RWPE2 (cell line): Measurements from ENCODE around the gene TRAP1.
"Not testable (repeated sequence)": the region's sequence is repeated elsewhere in the genome, so short reads cannot be mapped to it uniquely, and the experiment has no call there.

Experiments used
- ATAC-seq: fragments of 200-7000 bp; cut with Tn5 transposase; 3 replicates; pipeline ENCODE4 v1.9.1; 2021; ENCODE audit warnings: low read depth
- DNase-seq: peaks from one replicate; pipeline ENCODE4 v3.0.0-alpha.2; 2020; ENCODE audit warnings: low spot score
- H3K27ac ChIP-seq: fragments of 450-650 bp; 2 replicates; pipeline ENCODE4 v1.5.1; 2017; ENCODE audit warnings: mild to moderate bottlenecking; ENCODE audit not compliant: poor library complexity, severe bottlenecking
- H3K27me3 ChIP-seq: fragments of 250-450 bp; sonication (Bioruptor Pico); 2 replicates; pipeline ENCODE4 v1.5.1; 2021; ENCODE audit warnings: mild to moderate bottlenecking, moderate library complexity; ENCODE audit not compliant: insufficient read depth, poor library complexity, severe bottlenecking
- H3K36me3 ChIP-seq: fragments of 250-450 bp; sonication (Bioruptor Pico); 2 replicates; pipeline ENCODE4 v1.5.1; 2020; ENCODE audit warnings: low read depth, mild to moderate bottlenecking, moderate library complexity
- H3K4me1 ChIP-seq: fragments of 250-450 bp; sonication (Bioruptor Pico); 2 replicates; pipeline ENCODE4 v1.5.1; 2021; ENCODE audit warnings: mild to moderate bottlenecking, moderate library complexity; ENCODE audit not compliant: insufficient read depth, poor library complexity, severe bottlenecking
- H3K4me3 ChIP-seq: fragments of 250-450 bp; sonication (Bioruptor Pico); 2 replicates; pipeline ENCODE4 v1.5.1; 2021; ENCODE audit warnings: mild to moderate bottlenecking, moderate library complexity; ENCODE audit not compliant: severe bottlenecking
- H3K9me3 ChIP-seq: fragments of 250-450 bp; sonication (Bioruptor Pico); 2 replicates; pipeline ENCODE4 v1.5.1; 2021; ENCODE audit warnings: mild to moderate bottlenecking, moderate library complexity; ENCODE audit not compliant: severe bottlenecking
- CTCF ChIP-seq: fragments of 450-650 bp; IDR thresholded peaks from one replicate; pipeline ENCODE4 v1.5.1; 2017; ENCODE audit warnings: mild to moderate bottlenecking, moderate library complexity; ENCODE audit not compliant: poor library complexity, severe bottlenecking

Gene TRAP1

GRCh38 chr16:3656491-3657468 is 60.5 kb downstream of the TRAP1 start:
- no peak overlapping the region for H3K27ac ChIP-seq
- peak; percentile 54 for DNase-seq
- no peaks in the 10 kb centered on the region for H3K27me3 ChIP-seq
- peak; percentile 21; the same call in 2 of the 3 replicates for ATAC-seq
- H3K4me1 ChIP-seq, result no peaks in the 10 kb centered on the region
- TF ChIP-seq CTCF, result no peak
- no peaks in the 10 kb centered on the region for H3K9me3 ChIP-seq
- no peak overlapping the region for H3K4me3 ChIP-seq
- peaks cover 47% of the 10 kb centered on the region for H3K36me3 ChIP-seq

DNA sequence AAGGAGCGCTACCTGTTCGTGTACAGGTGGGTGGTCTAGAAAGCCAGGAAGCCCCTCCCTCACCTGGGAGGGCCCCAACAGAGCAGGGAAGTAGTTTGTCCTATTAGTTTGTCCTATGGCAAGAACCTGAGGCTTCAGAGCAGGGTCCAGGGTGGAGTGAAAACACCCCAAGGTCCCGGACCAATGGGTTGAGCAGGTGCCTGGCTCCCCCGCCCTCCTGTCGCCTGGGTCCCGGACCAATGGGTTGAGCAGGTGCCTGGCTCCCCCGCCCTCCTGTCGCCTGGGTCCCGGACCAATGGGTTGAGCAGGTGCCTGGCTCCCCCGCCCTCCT is 61.2 kb downstream of the TRAP1 start:
- ATAC-seq, DNase-seq, H3K9me3 ChIP-seq, H3K27me3 ChIP-seq, H3K4me3 ChIP-seq, H3K4me1 ChIP-seq, H3K27ac ChIP-seq: not testable (repeated sequence)
- peaks cover 42% of the 10 kb centered on the region for H3K36me3 ChIP-seq

- peak; percentile 49 for DNase-seq
- peaks cover 37% of the 10 kb centered on the region for H3K36me3 ChIP-seq
- no peak for ATAC-seq
Measured at GRCh38 chr16:3655396-3656159, 61.7 kb downstream of the TRAP1 start.

DNA sequence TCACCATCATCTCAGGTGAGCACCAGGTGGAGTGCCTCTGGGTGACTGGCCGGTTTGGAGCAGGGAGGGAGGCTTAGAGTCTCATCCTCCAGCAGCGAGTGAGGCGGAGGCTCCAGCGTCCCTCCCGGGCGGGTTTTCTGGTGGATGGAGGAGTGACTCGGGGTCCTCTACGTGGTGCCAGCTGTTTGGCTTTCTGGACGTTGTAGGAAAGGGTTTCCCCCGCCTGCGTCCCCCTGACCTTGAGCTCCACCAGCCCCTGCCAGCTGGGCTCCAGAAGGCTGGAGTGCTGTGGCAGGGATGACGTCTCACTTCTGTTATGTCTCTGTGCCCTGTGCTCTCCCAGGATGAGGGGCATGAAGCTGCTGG is 62.3 kb downstream of the TRAP1 start:
- Histone ChIP-seq H3K4me3 (no peak overlapping the region), H3K27ac (no peak overlapping the region), H3K9me3 (no peaks in the 10 kb centered on the region), H3K4me1 (no peaks in the 10 kb centered on the region), H3K27me3 (no peaks in the 10 kb centered on the region), H3K36me3 (peaks cover 31% of the 10 kb centered on the region)
- no peak for ATAC-seq
- DNase-seq, result peak; percentile 36
- TF ChIP-seq CTCF, result no peak

More at GRCh38 chr16:3655396-3656159, 61.7 kb downstream of the TRAP1 start:
- H3K4me1 ChIP-seq, result no peaks in the 10 kb centered on the region
- no peak overlapping the region for H3K4me3 ChIP-seq
- H3K9me3 ChIP-seq, result no peaks in the 10 kb centered on the region
- H3K27me3 ChIP-seq, result no peaks in the 10 kb centered on the region
- no peak for TF ChIP-seq CTCF
- H3K27ac ChIP-seq, result no peak overlapping the region

- ATAC-seq (peak; percentile 64), DNase-seq (peak; percentile 68)
- no peaks in the 10 kb centered on the region for H3K27me3 ChIP-seq
- peak; percentile 78 for TF ChIP-seq CTCF
- H3K4me3 ChIP-seq, result no peak within 1 kb of the TSS
- H3K4me1 ChIP-seq, result no peaks in the 10 kb centered on the region
- peaks cover 26% of the 10 kb centered on the region for H3K36me3 ChIP-seq
- H3K9me3 ChIP-seq, result no peaks in the 10 kb centered on the region
- no peak within 1 kb of the TSS for H3K27ac ChIP-seq
Measured at GRCh38 chr16:3654249-3654991, 62.9 kb downstream of the TRAP1 start, which contains the start of gene DNASE1. Gene DNASE1, plus strand, starts transcription at chr16:3654691. Its CDS starts 683 bp downstream, at chr16:3655374.
